ENCODE data around the gene CCDC86. TPM values are rescaled to one million over a fixed set of nuclear protein-coding genes. Genes with fewer than 3 reads are reported as not detected.

CCDC86 gene
- total and polyA plus RNA-seq, 7 donors, result 4.8 to 24.0 (median 10.0) TPM

- no peak overlapping the region for H3K27ac ChIP-seq
- no peak for DNase-seq
- intact Hi-C loops (cut with DNase I), result no loop called here
- H3K27me3 ChIP-seq, result no peaks in the 10 kb centered on the region
- H3K9me3 ChIP-seq, result no peaks in the 10 kb centered on the region
- no peaks in the 10 kb centered on the region for H3K36me3 ChIP-seq
- TF ChIP-seq POLR2AphosphoS5 (IDR thresholded peaks at IDR 0.05) (no peak), POLR2A (IDR thresholded peaks at IDR 0.05) (no peak), CTCF (IDR thresholded peaks at IDR 0.05) (no peak), EP300 (IDR thresholded peaks at IDR 0.05) (no peak)
- H3K4me1 ChIP-seq, result no peaks in the 10 kb centered on the region
- no peak overlapping the region for H3K4me3 ChIP-seq
- 95 to 96% methylated on average over 4 of the region's 4 CpGs for WGBS, 2 donors
Observed at GRCh38 chr11:60810151-60810550, 31.8 kb upstream of the CCDC86 start.

GRCh38 chr11:60810569-60810968, 31.3 kb upstream of the CCDC86 start:
- H3K9me3 ChIP-seq, result no peaks in the 10 kb centered on the region
- intact Hi-C loops (cut with DNase I), result no loop called here
- H3K27me3 ChIP-seq, result no peaks in the 10 kb centered on the region
- no peak overlapping the region for H3K4me3 ChIP-seq
- DNase-seq, result no peak
- no peak overlapping the region for H3K27ac ChIP-seq
- H3K4me1 ChIP-seq, result no peaks in the 10 kb centered on the region
- TF ChIP-seq CTCF (IDR thresholded peaks at IDR 0.05) (no peak), POLR2AphosphoS5 (IDR thresholded peaks at IDR 0.05) (no peak), POLR2A (IDR thresholded peaks at IDR 0.05) (no peak), EP300 (IDR thresholded peaks at IDR 0.05) (no peak)
- WGBS, 2 donors, result 9 to 26% methylated on average over 8 of the region's 8 CpGs
- no peaks in the 10 kb centered on the region for H3K36me3 ChIP-seq

DNA sequence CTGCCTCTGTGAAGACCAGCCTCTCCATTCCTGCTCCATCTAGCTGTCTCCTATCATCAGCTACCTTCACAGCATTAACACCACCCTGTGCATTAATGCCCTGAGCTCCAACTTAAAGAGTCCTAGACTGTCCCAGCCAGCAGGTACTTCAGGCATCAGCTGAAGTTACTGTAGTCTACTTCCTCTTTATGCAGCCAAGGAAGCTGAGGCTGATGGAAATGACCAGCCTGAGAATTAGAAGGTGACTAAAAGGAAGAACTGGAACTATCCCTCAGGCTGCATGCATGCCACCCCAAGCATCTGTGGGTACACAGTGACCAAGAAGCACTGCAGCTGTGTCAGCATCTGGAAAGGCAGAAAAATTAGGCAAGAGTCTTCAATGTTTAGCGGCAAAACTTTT, 28.6 kb upstream of the CCDC86 start:
- intact Hi-C loops (cut with DNase I), result no loop called here
- no peaks in the 10 kb centered on the region for H3K27me3 ChIP-seq
- no peak for TF ChIP-seq POLR2AphosphoS5 (IDR thresholded peaks at IDR 0.05)
- TF ChIP-seq EP300 (IDR thresholded peaks at IDR 0.05), result no peak
- no peak for TF ChIP-seq CTCF (IDR thresholded peaks at IDR 0.05)
- no peak for TF ChIP-seq POLR2A (IDR thresholded peaks at IDR 0.05)
- no peak overlapping the region for H3K4me3 ChIP-seq
- no peaks in the 10 kb centered on the region for H3K4me1 ChIP-seq
- peaks cover 6 to 13% (median 8%) of the 10 kb centered on the region in 4 donors for H3K9me3 ChIP-seq
- no peak overlapping the region for H3K27ac ChIP-seq
- 94 to 97% methylated on average over 1 of the region's 1 CpG for WGBS, 2 donors
- H3K36me3 ChIP-seq, result no peaks in the 10 kb centered on the region
- DNase-seq, result no peak

- Histone ChIP-seq H3K36me3 (no peaks in the 10 kb centered on the region), H3K4me1 (no peaks in the 10 kb centered on the region), H3K27ac (no peak overlapping the region), H3K27me3 (no peaks in the 10 kb centered on the region), H3K9me3 (peaks cover 6 to 13% (median 8%) of the 10 kb centered on the region in 4 donors), H3K4me3 (no peak overlapping the region)
- WGBS, 2 donors, result 93 to 96% methylated on average over 2 of the region's 2 CpGs
- intact Hi-C loops (cut with DNase I), result no loop called here
- no peak for TF ChIP-seq EP300 (IDR thresholded peaks at IDR 0.05)
- TF ChIP-seq POLR2AphosphoS5 (IDR thresholded peaks at IDR 0.05), result no peak
- no peak for TF ChIP-seq POLR2A (IDR thresholded peaks at IDR 0.05)
- no peak for TF ChIP-seq CTCF (IDR thresholded peaks at IDR 0.05)
- no peak for DNase-seq
Observed at GRCh38 chr11:60814112-60814511, 27.8 kb upstream of the CCDC86 start.

DNA sequence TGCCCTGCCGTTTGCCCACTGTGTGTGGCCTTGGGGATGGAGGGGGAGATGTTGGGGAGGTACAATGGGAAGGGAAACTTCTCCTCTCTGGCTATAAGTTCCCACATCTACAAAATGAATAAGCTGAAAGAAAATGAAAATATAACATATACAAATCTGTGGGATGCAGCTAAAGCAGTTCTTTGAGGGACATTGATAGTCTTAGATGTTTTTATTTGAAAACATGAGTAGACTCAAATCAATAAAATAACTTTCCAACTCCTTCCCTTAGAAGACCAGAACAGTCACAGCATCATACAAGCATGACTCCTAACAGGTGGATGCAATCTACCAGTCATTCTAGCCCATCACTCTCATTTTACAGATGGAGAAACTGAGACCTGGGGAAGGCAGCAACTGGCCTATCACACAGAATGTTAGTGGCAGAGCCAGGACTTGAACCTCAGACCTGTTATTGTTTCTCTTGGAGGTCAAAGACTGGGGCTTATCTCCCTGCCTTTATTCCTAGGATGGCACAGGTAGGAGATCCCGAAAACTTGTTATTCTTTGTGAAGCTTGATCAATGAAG, 25.2 kb upstream of the CCDC86 start:
- Histone ChIP-seq H3K4me3 (no peak overlapping the region), H3K4me1 (no peaks in the 10 kb centered on the region), H3K27ac (no peak overlapping the region), H3K9me3 (peaks cover 6 to 13% (median 8%) of the 10 kb centered on the region in 4 donors), H3K27me3 (no peaks in the 10 kb centered on the region), H3K36me3 (no peaks in the 10 kb centered on the region)
- DNase-seq, result no peak
- WGBS, 2 donors, result 94 to 96% methylated on average over 2 of the region's 2 CpGs
- no peak for TF ChIP-seq CTCF (IDR thresholded peaks at IDR 0.05)
- no peak for TF ChIP-seq POLR2AphosphoS5 (IDR thresholded peaks at IDR 0.05)
- TF ChIP-seq EP300 (IDR thresholded peaks at IDR 0.05), result no peak
- no peak for TF ChIP-seq POLR2A (IDR thresholded peaks at IDR 0.05)
- intact Hi-C loops (cut with DNase I), result no loop called here
